Hippocampal formation (tissue), 2 donors: ENCODE measurements around the gene TSR1.

Experiments used
- DNase-seq, 2 donors: peaks; one replicate each; lab custom pipeline; 2025; lab: John Stamatoyannopoulos, UW

Gene TSR1

DNA sequence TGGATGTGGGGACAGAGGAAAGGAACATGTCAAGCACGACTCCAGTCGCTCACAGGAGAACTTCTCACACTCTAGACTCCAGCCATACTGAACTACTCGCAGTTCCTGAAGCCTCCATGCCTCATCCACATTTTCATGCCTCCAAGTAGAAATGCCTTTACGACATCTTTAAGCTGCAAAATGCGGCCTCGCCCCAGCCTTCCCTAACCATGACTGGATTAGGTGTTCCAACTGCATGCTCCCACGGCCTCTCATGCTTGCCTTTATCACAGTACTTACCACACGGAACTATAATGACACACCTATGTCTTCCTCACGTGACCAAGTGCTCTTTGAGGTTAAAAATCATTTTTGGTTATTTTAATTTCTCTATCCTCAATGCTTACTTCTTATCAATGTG lies 56.5 kb downstream of the TSR1 start:
- DNase-seq: no peak

DNA sequence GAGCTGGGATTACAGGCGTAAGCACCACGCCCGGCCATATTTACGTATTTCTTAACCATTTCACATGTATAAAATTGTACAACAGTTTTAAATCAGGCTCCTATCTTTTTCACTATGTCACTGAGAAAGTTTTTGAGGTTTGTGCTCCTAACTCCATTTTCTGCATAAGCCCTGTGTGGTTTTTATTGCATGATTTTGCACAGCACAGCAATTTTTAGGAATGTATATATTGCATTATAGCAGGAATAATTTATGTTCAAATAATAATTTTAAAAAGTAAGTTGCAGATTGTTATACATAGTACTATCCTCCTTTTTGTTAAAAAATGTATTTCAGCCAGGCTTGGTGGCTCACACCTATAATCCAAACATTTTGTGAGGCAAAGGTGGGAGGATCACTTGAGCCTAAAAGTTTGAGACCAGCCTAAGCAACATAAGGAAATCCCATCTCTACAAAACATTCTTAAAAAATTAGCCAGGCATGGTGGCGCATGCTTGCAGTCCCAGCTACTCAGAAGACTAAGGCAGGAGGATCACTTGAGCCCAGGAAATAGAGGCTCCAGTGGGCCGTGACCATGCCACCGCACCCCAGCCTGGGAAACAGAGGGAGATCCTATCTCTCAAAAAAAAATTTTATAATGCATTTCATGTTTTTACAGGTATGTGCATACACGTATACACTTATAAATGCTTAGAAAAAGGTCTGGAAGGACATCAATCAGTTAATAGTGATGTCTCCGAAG lies 58.7 kb downstream of the TSR1 start:
- DNase-seq: no peak

DNA sequence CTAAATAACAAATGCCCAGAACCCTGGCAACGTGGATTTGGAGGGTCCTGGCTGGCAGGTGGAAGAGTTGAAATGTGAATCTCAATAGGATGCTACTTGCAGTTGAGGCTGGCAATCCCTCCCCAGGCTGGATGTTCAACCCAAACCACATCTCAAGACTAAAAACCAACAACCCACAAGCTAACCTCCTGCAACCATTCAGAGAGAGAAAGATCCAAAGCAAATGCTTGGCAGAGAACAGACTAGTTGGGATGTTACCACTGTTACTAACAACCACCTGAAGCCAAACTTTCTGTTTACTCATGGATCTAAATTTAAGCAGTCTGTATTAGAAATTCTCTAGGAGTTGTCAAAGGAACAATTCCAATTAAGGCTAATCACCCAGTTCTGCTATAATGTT lies 60.5 kb downstream of the TSR1 start:
- DNase-seq: no peak

DNA sequence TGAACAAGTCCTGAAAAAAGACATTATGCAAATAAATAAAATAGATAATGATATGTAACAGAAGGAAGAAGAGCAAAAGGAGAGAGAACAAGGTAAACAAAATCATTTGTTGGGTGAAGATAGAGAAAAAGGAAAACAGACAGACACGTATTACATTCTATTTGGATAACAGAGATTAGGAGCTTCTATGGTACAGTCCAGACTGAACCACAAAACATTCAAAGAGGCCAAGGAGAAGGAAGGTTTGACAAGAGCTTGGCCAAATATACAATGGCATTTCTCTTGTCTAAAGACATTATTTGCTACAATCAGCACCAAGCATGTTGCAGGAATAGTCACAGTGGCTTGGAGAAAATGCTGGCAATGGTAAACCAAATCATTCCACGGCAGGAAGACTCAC lies 61.8 kb downstream of the TSR1 start:
- DNase-seq: no peak
